HEK293 (cell line): Measurements from ENCODE around the gene NEK7.

ENCODE experiments used
- HOXD13 ChIP-seq: sonication (generic); formaldehyde crosslinking; IDR thresholded peaks from 2 replicates; pipeline ENCODE4 v1.8.0; 2022; ENCODE audit warnings: missing genetic modification reagents, borderline replicate concordance
- YY1 ChIP-seq: fragments of 450-650 bp; formaldehyde crosslinking; IDR thresholded peaks from 2 replicates; pipeline ENCODE4 v1.5.1; 2018; ENCODE audit warnings: missing biosample characterization, missing genetic modification characterization
- ZFP41 ChIP-seq: fragments of 450-650 bp; formaldehyde crosslinking; IDR thresholded peaks from 2 replicates; pipeline ENCODE4 v1.5.1; 2016; ENCODE audit warnings: missing biosample characterization, missing genetic modification characterization, borderline replicate concordance
- ZNF175 ChIP-seq: fragments of 450-650 bp; formaldehyde crosslinking; IDR thresholded peaks from 2 replicates; pipeline ENCODE4 v1.5.1; 2016; ENCODE audit warnings: missing biosample characterization, missing genetic modification characterization
- ZNF184 ChIP-seq: fragments of 450-650 bp; IDR thresholded peaks from 2 replicates; pipeline ENCODE4 v1.5.1; 2018; ENCODE audit warnings: missing biosample characterization, mild to moderate bottlenecking, missing genetic modification characterization
- ZNF239 ChIP-seq: fragments of 450-650 bp; formaldehyde crosslinking; IDR thresholded peaks from 2 replicates; pipeline ENCODE4 v1.5.1; 2016; ENCODE audit warnings: missing biosample characterization, missing genetic modification characterization
- ZNF274 ChIP-seq, 2 experiments: fragments of 200-500 bp in 1 of 2; fragments of 450-650 bp in 1 of 2; sonication (Bioruptor generic) in 1 of 2; formaldehyde crosslinking in 1 of 2; IDR thresholded peaks; 2 replicates each; pipeline versions ENCODE4 v1.5.1 to v1.6.1; 2014 to 2016; ENCODE audit warnings: borderline replicate concordance in 1 of 2, inconsistent platforms in 1 of 2, low read length in 1 of 2, missing biosample characterization in 1 of 2, missing genetic modification characterization in 1 of 2
- ZNF544 ChIP-seq: fragments of 450-650 bp; formaldehyde crosslinking; IDR thresholded peaks from 2 replicates; pipeline ENCODE4 v1.5.0; 2017; ENCODE audit warnings: missing biosample characterization, missing genetic modification characterization
- ZNF658 ChIP-seq: fragments of 450-650 bp; formaldehyde crosslinking; IDR thresholded peaks from 2 replicates; pipeline ENCODE4; 2016; ENCODE audit warnings: missing biosample characterization, missing genetic modification characterization
- ZNF660 ChIP-seq: fragments of 450-650 bp; IDR thresholded peaks from 2 replicates; pipeline ENCODE4 v1.5.1; 2018; ENCODE audit warnings: missing biosample characterization, mild to moderate bottlenecking, missing genetic modification characterization
- ZNF704 ChIP-seq: fragments of 450-650 bp; formaldehyde crosslinking; IDR thresholded peaks from 2 replicates; pipeline ENCODE4 v1.5.1; 2016; ENCODE audit warnings: missing biosample characterization, missing genetic modification characterization
- TF ChIP-seq, protein P1 (sequence below): fragments of 450-650 bp; formaldehyde crosslinking; IDR thresholded peaks from 2 replicates; pipeline ENCODE4 v1.5.1; 2016; ENCODE audit warnings: missing biosample characterization, missing genetic modification characterization

GRCh38 chr1:198191117-198191516, 34.3 kb downstream of the NEK7 start:
- TF ChIP-seq, protein P1, sequence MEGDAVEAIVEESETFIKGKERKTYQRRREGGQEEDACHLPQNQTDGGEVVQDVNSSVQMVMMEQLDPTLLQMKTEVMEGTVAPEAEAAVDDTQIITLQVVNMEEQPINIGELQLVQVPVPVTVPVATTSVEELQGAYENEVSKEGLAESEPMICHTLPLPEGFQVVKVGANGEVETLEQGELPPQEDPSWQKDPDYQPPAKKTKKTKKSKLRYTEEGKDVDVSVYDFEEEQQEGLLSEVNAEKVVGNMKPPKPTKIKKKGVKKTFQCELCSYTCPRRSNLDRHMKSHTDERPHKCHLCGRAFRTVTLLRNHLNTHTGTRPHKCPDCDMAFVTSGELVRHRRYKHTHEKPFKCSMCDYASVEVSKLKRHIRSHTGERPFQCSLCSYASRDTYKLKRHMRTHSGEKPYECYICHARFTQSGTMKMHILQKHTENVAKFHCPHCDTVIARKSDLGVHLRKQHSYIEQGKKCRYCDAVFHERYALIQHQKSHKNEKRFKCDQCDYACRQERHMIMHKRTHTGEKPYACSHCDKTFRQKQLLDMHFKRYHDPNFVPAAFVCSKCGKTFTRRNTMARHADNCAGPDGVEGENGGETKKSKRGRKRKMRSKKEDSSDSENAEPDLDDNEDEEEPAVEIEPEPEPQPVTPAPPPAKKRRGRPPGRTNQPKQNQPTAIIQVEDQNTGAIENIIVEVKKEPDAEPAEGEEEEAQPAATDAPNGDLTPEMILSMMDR (tag by site-specific recombination): no peak
- TF ChIP-seq ZNF704 (tag by site-specific recombination): no peak
- no peak for TF ChIP-seq ZNF175 (tag by site-specific recombination)
- TF ChIP-seq ZNF274 (IDR thresholded peaks at IDR 0.05; ENCODE audit: low read length): no peak
- no peak for TF ChIP-seq ZNF274 (tag by site-specific recombination; IDR thresholded peaks at IDR 0.05; ENCODE audit: borderline replicate concordance)
- TF ChIP-seq ZNF239 (tag by site-specific recombination): no peak
- TF ChIP-seq ZNF544 (tag by site-specific recombination): no peak
- TF ChIP-seq HOXD13 (CRISPR knock-in tag): no peak
- TF ChIP-seq ZNF660 (tag by site-specific recombination): no peak
- no peak for TF ChIP-seq YY1 (tag by site-specific recombination)
- no peak for TF ChIP-seq ZNF184 (tag by site-specific recombination)
- no peak for TF ChIP-seq ZNF658 (tag by site-specific recombination)
- no peak for TF ChIP-seq ZFP41
